ENCODE results near the gene AARSD1.
"Not testable (repeated sequence)": the region's sequence is repeated elsewhere in the genome, so short reads cannot be mapped to it uniquely, and the experiment has no call there.

GRCh38 chr17:42975701-42976100, 11.4 kb upstream of the AARSD1 start:
- TF ChIP-seq POLR2AphosphoS5, POLR2A (IDR thresholded peaks at IDR 0.05): not testable (repeated sequence)
